Activated naive CD4-positive, alpha-beta T cell treated with anti-CD3 and anti-CD28 coated beads, Interleukin-2, amount 50 U/mL, for 72 hours (primary cell): ENCODE measurements around the gene ARX. TPM values are rescaled to one million over a fixed set of nuclear protein-coding genes. Genes with fewer than 3 reads are reported as not detected.

Experiments used
- ATAC-seq, 2 donors: fragments of 150-1000 bp; cut with Tn5 transposase; 2 replicates each; pipeline ENCODE4 v1.10.0; 2021; ENCODE audit warnings: mild to moderate bottlenecking in 2 of 2, moderate library complexity in 2 of 2
- DNase-seq, 2 donors: peaks; one replicate each; pipeline ENCODE4 v3.0.0; 2021 to 2022; ENCODE audit warnings: low spot score in 2 of 2
- H3K27ac Mint-ChIP-seq, 2 donors: one replicate each; pipeline ENCODE4 v1.8.0; 2022; ENCODE audit warnings: mild to moderate bottlenecking in 2 of 2, mixed read lengths in 2 of 2
- H3K36me3 Mint-ChIP-seq, 2 donors: one replicate each; pipeline ENCODE4 v1.8.0; 2022; ENCODE audit warnings: mixed read lengths in 2 of 2
- H3K9me3 Mint-ChIP-seq, 2 donors: one replicate each; pipeline ENCODE4 v1.8.0; 2022; ENCODE audit warnings: mixed read lengths in 2 of 2
- total RNA-seq, 2 donors: library from RNA; stranded (reverse); gene quantifications; one replicate each; pipeline ENCODE4 v1.2.3, GENCODE V29; 2022

The ARX gene
- not detected for total RNA-seq

DNA sequence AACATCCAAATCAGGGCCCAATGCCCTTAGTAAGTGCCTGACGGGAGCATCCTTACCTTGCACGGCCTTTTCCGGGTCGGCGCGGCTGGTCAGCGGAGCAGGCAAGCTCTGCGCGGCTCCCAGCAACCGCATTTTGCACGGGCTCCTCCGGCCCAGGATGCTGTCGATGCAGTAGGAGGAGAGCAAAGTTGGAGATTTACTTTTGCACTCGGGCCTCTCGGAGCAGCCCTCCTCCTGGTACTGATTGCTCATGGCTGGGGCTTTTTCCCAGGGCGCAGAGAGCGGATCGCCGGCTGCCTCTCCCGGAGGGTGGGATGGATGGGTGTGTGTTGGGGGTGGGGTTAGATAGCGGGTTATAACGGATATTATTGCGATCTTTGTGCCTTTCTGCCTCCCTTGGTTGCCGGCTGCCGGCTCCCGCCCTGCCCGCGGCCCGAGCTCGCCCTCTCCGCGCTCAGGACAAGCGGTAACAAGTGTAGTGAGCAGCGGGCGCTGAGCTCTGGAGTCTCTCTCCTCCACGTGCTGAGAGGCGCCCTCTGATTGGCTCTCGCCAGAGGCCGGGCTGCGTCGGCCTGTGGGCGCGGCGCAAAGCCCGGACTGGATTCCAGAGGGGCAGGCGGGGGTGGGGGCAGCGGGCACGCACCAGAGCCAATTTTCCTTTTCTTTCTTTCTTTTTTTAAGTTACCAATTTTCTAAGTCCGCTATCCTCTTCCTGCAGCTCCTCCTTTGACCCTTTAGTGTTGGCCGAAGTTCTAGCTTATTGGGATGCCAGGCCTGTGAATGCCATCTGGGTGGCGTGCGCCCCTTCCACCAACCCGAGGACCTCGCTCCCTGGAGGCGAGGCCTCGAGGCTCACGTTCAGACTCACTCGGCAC lies at the start of gene ARX:
Gene ARX, minus strand, starts transcription at position 480 of the 875 bp plus-strand sequence. Its CDS starts 228 bp downstream, at position 252.
- no peaks in the 10 kb centered on the region for H3K9me3 Mint-ChIP-seq
- peaks cover 0 to 12% of the 10 kb centered on the region in 2 donors for H3K36me3 Mint-ChIP-seq
- peak in 1 of 2 donors; percentile 83 for ATAC-seq
- no peak for DNase-seq
- peak within 1 kb of the TSS in 1 of 2 donors; percentile 77 for H3K27ac Mint-ChIP-seq

DNA sequence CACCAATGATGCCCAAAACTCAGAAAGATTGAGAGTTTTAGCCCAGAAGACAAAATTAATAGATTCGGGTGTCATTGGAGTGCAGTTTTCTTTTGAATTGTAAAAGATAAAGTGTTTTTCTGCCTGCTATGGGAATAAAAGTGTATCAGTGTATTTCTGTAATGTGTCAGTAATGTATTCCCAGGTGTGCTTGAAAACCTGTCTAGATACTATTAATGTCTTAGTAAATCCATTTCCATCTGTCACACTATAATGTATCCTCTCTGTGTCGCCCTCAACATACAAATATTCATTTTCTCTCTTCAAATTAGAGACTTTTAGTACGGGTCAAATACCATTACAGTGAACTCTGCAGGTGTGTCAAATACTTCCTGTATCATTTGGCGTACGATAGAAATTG lies 43.5 kb upstream of the ARX start:
- Mint-ChIP-seq H3K27ac (no peak overlapping the region), H3K9me3 (no peaks in the 10 kb centered on the region), H3K36me3 (no peaks in the 10 kb centered on the region)
- ATAC-seq (no peak), DNase-seq (no peak)

DNA sequence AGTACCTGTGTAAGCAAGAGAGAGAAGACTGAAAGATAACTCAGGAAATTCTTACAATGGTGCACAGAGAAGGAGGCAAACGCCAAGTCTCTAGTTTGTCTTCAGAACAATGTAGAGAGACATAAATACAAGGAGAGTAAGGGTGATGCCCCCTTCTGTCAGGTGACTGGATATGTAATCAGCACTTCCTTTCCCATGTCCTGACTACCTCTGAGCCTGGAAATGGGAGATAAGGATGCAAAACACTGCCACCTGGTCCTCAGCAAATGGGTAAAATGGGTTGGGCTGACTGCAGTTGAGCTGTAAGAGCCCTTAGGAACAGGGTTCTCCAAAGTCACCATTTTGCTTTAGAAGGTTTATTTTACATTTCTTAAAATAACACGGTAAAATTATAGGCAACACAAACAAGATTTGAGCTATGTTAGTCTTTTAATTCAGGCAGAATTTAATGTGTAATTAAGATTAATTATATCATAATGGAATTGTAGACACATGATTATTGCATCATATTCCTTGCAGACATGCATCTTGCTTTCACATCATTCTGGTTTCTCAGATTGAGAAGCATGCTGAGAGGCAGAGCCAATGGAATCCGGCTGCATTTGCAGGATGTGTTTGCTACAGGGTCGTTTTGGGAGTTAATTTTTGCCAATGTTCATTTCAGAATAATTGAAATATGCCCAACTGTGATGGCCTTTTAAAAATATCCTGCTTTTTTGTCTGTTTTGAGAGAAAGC lies 37.2 kb upstream of the ARX start:
- ATAC-seq (no peak), DNase-seq (no peak)
- no peak overlapping the region for H3K27ac Mint-ChIP-seq
- no peaks in the 10 kb centered on the region for H3K9me3 Mint-ChIP-seq
- H3K36me3 Mint-ChIP-seq, result no peaks in the 10 kb centered on the region

DNA sequence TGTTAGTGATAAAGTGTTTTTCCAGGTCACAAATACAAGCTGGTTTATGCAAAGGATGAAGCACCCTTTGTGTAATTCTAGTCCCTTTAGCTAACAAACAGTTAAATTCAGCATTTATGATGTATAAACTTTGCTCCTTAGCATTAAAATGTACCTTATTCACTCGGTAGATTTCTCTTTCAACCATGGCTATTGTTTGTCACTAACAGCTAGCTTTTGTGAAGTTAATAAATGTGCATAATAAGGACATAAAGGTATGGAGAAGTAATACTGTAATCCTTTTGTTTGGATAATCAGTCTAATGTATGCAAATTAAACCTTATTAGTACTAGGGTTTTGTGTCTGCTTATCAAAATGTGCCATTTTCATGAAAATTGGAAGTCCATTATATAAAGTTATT lies 34.2 kb upstream of the ARX start:
- no peaks in the 10 kb centered on the region for H3K36me3 Mint-ChIP-seq
- no peaks in the 10 kb centered on the region for H3K9me3 Mint-ChIP-seq
- ATAC-seq (no peak), DNase-seq (no peak)
- no peak overlapping the region for H3K27ac Mint-ChIP-seq

DNA sequence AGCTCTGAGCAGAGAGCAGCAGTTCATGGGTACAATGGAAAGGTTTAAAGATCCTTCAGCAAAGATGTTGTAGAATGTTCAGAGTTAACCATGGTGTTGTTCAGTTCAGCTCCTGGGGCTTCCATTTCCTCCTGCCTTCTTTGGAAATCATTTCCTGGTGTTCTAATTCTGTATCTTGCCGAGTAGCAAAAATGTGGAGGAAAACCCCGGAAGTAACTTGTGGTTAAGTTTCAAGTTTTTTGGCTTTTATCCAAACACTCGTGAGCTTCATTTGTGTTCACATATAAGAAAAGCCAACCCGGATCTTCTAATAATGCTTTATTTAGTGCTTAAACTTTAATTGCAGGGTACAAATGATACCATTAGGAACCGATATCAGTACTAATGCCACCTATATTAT lies 33.6 kb upstream of the ARX start:
- H3K36me3 Mint-ChIP-seq, result no peaks in the 10 kb centered on the region
- H3K9me3 Mint-ChIP-seq, result no peaks in the 10 kb centered on the region
- H3K27ac Mint-ChIP-seq, result no peak overlapping the region
- DNase-seq (no peak), ATAC-seq (no peak)

DNA sequence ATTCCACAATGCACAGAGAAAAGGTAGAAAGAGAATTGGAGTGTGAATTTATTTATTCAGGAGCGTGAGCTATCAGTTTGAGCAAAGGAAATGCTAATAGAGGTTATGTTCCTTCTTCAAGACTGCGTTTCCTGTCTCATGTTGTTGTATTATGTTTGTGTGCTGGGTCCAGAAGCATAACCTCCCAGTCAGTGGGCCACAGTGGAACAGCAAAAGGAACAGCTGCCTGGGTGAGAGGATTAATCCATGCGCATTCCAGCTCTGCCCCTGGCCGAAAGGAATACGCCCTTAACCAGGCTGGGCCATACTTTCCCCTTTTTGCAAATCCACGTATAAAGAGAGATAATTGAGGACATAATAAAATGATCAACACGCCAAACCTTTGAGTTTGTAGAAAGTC lies 32.4 kb upstream of the ARX start:
- Mint-ChIP-seq H3K36me3 (no peaks in the 10 kb centered on the region), H3K27ac (no peak overlapping the region), H3K9me3 (no peaks in the 10 kb centered on the region)
- DNase-seq (no peak), ATAC-seq (no peak)

DNA sequence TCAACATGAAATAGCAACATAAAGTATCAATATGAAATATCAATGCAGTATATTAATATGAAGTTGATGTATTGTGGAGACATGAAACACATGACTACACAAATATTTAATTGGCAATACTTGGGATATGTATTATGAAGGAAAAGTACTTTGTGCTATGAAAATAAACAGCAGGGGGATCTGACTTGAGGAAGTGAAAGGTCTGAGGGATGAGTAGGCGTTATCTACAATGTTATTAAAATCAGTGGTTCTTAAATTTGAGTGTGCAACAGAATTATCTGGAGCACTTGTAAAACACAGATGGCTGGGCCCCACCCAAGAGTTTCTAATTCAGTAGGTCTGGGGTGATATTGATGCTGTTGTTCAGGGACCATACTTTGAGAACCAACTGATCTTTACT lies 27.4 kb upstream of the ARX start:
- no peak for ATAC-seq
- Mint-ChIP-seq H3K36me3 (no peaks in the 10 kb centered on the region), H3K27ac (no peak overlapping the region), H3K9me3 (no peaks in the 10 kb centered on the region)
- DNase-seq, result no peak

DNA sequence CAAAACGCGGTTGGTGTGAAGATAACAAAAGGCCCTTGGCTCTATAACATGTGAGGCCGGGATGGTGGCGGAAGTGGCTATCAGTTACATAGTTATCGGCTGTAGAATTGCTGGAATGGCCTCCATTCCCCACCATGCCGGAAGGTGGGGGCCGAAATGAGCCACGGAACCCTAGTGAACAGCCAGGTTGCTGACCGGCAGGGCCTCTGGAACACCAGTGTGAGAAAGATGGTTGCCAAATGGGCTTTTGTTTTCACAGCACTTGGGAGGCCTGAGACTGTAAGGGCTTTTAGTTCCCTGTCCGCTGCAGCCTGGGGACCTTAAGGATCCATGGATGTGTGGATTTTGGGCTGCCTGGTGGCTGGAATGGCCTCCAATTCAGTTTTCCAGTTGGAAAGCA lies 23.3 kb upstream of the ARX start:
- no peak overlapping the region for H3K27ac Mint-ChIP-seq
- no peaks in the 10 kb centered on the region for H3K36me3 Mint-ChIP-seq
- ATAC-seq (no peak), DNase-seq (no peak)
- no peaks in the 10 kb centered on the region for H3K9me3 Mint-ChIP-seq

DNA sequence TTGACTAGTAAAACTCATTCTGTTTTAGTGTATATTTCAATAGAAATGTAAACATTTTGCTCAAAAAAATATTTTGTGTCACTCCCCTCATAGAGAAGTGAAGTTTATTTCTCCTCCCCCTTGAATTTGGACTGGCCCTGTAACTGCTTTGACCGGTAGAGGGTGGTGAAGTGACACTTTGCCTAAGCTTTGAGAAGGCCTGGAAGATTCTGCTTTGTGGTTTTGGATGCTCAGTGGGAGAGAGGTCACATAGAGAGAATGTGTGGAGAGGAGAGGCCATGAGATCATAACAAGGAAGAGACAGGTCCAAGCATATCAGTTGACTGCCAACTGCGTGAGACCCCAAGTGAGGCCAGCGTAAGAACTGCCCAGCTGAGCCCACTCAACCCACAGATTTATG lies 19.1 kb upstream of the ARX start:
- Mint-ChIP-seq H3K9me3 (no peaks in the 10 kb centered on the region), H3K27ac (no peak overlapping the region), H3K36me3 (no peaks in the 10 kb centered on the region)
- DNase-seq, result no peak
- no peak for ATAC-seq

DNA sequence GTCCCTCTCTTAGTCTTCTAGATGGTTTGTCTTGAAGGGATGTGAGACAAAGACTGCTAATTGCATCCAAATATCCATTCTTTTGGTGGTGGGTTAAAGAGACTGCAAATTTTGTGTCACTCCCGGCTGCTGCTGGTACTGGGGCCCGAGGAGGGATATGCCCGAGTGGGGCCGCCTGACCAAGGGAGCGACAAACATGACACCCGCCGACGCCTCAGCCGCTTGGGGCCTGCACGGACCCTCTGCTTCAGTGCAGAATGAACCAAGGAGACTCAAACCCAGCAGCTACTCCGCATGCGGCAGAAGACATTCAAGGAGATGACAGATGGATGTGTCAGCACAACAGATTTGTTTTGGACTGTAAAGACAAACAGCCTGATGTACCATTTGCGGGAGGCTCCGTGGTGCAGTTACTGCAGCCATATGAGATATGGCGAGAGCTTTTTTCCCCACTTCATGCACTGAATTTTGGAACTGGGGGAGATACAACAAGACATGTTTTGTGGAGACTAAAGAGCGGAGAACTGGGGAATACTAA lies 13.6 kb upstream of the ARX start:
- ATAC-seq (no peak), DNase-seq (no peak)
- Mint-ChIP-seq H3K36me3 (peaks cover 0 to 4% of the 10 kb centered on the region in 2 donors), H3K9me3 (no peaks in the 10 kb centered on the region), H3K27ac (no peak overlapping the region)

DNA sequence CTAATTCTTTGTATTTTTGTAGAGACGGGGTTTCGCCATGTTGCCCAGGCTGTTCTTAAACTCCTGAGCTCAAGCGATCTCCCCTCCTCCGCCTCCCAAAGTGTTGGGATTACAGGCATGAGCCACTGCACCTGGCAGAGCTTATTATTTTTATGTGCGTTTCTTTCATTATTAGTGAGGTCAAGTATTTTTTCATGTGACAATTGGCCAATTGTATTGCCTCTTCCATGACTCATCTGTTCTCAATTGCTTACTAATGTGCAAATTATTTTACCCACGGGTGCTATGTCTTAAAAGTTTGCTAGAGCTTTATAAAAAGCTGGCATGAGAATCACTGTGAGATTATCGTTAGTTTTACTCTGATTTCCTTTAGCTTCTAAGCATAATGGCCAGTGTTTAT lies 13.0 kb upstream of the ARX start:
- H3K27ac Mint-ChIP-seq, result no peak overlapping the region
- DNase-seq, result no peak
- H3K9me3 Mint-ChIP-seq, result no peaks in the 10 kb centered on the region
- peaks cover 0 to 4% of the 10 kb centered on the region in 2 donors for H3K36me3 Mint-ChIP-seq
- ATAC-seq, result no peak

DNA sequence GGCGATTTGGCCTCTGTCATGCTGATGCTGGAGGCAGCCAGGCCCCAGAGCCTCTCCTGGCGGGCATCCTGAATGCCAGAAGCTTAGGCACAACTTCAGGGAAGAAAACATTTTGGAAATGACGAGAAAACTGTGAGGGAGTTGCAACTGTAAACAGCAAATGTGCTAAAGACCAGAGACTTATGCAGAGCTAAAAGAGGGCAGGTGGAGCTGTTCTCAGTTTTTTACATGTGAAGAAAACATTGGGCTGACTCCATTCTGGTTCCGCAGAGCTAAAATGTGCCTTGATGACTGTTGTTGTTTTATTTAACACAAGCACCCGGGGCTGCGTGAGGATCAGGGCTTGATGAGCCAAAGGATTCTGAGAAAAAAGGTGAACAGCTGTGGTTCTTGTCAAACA lies 10.8 kb upstream of the ARX start:
- no peak for DNase-seq
- no peak for ATAC-seq
- no peaks in the 10 kb centered on the region for H3K9me3 Mint-ChIP-seq
- H3K27ac Mint-ChIP-seq, result no peak overlapping the region
- H3K36me3 Mint-ChIP-seq, result peaks cover 0 to 10% of the 10 kb centered on the region in 2 donors

DNA sequence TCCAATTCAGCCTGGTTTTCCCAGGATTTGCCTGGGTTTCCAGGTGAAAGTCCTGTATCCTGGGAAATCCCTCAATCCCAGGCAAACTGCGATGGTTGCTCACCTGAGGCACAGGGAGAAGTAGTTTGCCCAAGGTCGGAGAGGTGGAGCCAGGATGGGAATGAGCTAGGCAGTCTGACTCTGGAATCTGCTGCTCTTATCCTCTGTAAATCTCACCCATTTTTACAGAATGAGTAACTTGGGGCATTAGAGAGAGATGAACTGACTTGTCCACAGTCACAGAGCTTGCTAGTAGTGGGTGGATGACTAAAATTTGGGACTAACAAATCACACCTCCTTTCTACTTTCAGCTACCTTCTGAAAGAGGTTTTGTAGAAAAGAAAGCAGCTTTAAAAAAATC lies 9.8 kb upstream of the ARX start:
- ATAC-seq (no peak), DNase-seq (no peak)
- Mint-ChIP-seq H3K27ac (no peak overlapping the region), H3K9me3 (no peaks in the 10 kb centered on the region), H3K36me3 (peaks cover 0 to 10% of the 10 kb centered on the region in 2 donors)

DNA sequence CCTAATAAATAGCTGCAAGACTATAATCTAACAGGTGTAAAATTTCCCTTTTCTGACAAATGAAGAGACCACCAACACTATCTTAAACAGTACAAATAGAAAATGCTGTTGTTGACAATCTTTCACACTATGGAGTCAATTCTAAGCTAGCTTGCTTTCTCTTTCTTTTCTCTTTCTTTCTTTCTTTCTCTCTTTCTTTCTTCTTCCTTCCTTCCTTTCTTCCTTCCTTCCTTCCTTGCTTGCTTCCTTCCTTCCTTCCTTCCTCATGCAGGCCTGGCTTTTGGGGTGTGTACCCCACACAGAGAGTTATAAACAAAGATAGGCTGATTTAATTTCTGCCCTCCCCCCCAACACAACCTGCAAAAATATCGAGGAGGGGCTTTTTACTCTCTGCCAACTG lies 8.1 kb upstream of the ARX start:
- no peak overlapping the region for H3K27ac Mint-ChIP-seq
- ATAC-seq (no peak), DNase-seq (no peak)
- peaks cover 0 to 6% of the 10 kb centered on the region in 2 donors for H3K36me3 Mint-ChIP-seq
- H3K9me3 Mint-ChIP-seq, result no peaks in the 10 kb centered on the region

DNA sequence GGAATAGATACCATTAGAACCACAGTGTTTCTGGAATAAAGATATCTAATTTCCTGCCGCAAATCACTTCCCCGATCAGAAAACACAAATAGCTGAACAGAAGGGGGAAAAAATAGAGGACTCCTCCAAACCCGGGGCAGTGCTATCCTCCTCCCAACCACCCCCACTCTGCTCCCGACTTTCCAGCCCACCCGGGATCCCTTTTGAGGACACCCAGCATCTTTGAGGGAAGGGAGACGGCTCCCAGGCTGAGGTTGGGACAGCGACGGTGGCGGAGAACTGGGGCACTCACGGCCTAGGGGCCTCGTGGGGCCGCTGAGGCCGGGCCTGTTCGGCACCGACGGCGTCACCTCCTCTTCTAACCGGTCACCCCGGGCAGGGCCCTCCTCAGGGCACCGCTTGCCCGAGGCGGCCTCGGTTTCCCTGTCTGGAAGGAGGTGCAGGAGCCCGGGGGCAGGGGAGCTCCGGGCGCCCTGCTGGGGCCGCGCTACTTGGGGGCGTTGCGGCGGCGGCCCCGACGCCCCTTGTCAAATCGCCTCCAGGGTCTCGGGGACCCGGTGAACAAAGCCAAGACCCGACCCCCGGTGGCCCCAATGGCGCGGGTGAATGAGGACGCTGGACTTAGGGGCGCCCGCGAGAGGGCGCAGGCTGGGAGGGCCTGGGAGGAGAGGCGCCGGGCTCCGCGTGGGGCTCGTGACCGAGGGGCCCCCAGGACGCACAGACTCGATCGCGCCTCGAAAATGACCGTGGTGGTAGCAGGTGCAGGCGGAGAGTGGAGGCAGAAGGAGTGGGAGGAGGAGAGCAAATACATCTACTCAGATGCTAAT lies 6.9 kb upstream of the ARX start:
- no peak overlapping the region for H3K27ac Mint-ChIP-seq
- no peak for DNase-seq
- peaks cover 0 to 7% of the 10 kb centered on the region in 2 donors for H3K36me3 Mint-ChIP-seq
- peak in 1 of 2 donors; percentile 47 for ATAC-seq
- no peaks in the 10 kb centered on the region for H3K9me3 Mint-ChIP-seq

DNA sequence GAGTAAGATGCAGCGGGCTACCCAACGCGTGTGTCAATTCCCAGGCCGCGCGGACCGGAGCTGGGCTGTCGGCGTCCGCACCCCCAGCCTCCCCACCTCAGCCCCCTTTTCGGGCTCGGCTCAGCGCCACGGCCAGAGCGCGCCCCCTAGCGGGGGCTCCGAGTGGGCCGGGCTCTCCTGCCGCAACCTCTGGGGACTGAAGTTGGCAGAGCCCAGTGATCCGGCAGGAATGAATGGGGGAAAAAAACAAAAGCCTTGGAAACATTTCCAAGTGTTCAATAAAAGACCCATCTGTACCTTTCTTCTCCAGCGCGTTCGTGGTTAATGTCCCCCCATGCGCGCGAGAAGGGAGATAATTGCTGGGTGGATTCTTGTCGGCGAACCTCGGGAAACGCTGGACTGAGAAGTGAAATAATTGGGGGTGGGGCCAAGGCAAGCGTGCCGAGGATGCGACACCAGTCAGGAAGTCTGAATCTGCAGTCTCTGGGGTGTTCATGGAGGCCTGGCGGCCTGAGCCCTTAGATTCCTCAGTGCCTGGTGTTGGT lies 5.2 kb upstream of the ARX start:
- peaks cover 0 to 18% of the 10 kb centered on the region in 2 donors for H3K36me3 Mint-ChIP-seq
- peak in 1 of 2 donors; percentile 84 for ATAC-seq
- no peaks in the 10 kb centered on the region for H3K9me3 Mint-ChIP-seq
- H3K27ac Mint-ChIP-seq, result no peak overlapping the region
- peak in 1 of 2 donors; percentile 64 for DNase-seq
